Cardiac atrium fibroblast (primary cell): ENCODE data around the gene EPHB3. TPM values are rescaled to one million over a fixed set of nuclear protein-coding genes. Genes with fewer than 3 reads are reported as not detected.

Experiments used
- total RNA-seq: library from RNA; depleted of rRNA; stranded (reverse); fragments of >200 nt; gene quantifications from 2 replicates; pipeline ENCODE4 v1.2.3, GENCODE V29; 2015

EPHB3 gene
- total RNA-seq = 1.3 and 3.4 TPM in 2 replicates

GRCh38 chr3:184561061-184561912 is at the start of gene EPHB3:
Gene EPHB3 (plus strand): TSS chr3:184561785. CDS start chr3:184562236, 451 bp downstream.

Other genes starting within 250 kb of the EPHB3 start
- 296 and 333 TPM in 2 replicates for gene EIF4G1, start 247.2 kb upstream of the EPHB3 start, total RNA-seq
- gene FAM131A, start 224.2 kb upstream of the EPHB3 start, total RNA-seq = 15.9 and 24.2 TPM in 2 replicates
- gene CLCN2, start 200.2 kb upstream of the EPHB3 start, total RNA-seq = 3.1 and 4.5 TPM in 2 replicates
- gene POLR2H, start 200.1 kb upstream of the EPHB3 start, total RNA-seq = 75.7 and 85.4 TPM in 2 replicates
- not detected in 2 replicates for gene THPO, start 183.6 kb upstream of the EPHB3 start, total RNA-seq
- gene CHRD, start 181.7 kb upstream of the EPHB3 start, total RNA-seq = 0.18 and 0.32 TPM in 2 replicates
- gene MAGEF1, start 150.3 kb downstream of the EPHB3 start, total RNA-seq = 14.4 and 14.9 TPM in 2 replicates